Stimulated activated effector memory CD8-positive, alpha-beta T cell treated with anti-CD3 and anti-CD28 coated beads, Interleukin-12 subunit alpha, Interleukin-12 subunit beta, amount 100 ng/mL, for 72 hours (primary cell): ENCODE data around the gene LRRD1.
"Not testable (repeated sequence)": the region's sequence is repeated elsewhere in the genome, so short reads cannot be mapped to it uniquely, and the experiment has no call there.

Experiments used
- ATAC-seq: fragments of 150-1000 bp; cut with Tn5 transposase; 2 replicates; pipeline ENCODE4 v1.10.0; 2021
- DNase-seq, 2 donors: peaks; one replicate each; pipeline ENCODE4 v3.0.0; 2021 to 2022; ENCODE audit warnings: low spot score in 2 of 2
- H3K27ac Mint-ChIP-seq: one replicate; pipeline ENCODE4 v1.8.0; 2022; ENCODE audit warnings: mild to moderate bottlenecking, mixed read lengths
- H3K36me3 Mint-ChIP-seq: one replicate; pipeline ENCODE4 v1.8.0; 2022; ENCODE audit warnings: mild to moderate bottlenecking, mixed read lengths
- H3K4me1 Mint-ChIP-seq: one replicate; pipeline ENCODE4 v1.8.0; 2022; ENCODE audit warnings: mixed read lengths
- H3K4me3 Mint-ChIP-seq: one replicate; pipeline ENCODE4 v1.8.0; 2022; ENCODE audit warnings: mild to moderate bottlenecking, mixed read lengths
- H3K9me3 Mint-ChIP-seq: one replicate; pipeline ENCODE4 v1.8.0; 2022; ENCODE audit warnings: mixed read lengths

LRRD1 gene

GRCh38 chr7:92178928-92179924, at the start of gene LRRD1:
Gene LRRD1 (minus strand): TSS chr7:92179142. CDS start chr7:92165202, 13,940 bp downstream.
- Mint-ChIP-seq H3K9me3 (no peaks in the 10 kb centered on the region), H3K27ac (peak within 1 kb of the TSS; percentile 45), H3K4me1 (peaks cover 11% of the 10 kb centered on the region), H3K36me3 (no peaks in the 10 kb centered on the region), H3K4me3 (peak within 1 kb of the TSS; percentile 71)
- ATAC-seq: peak; percentile 100
- peak; percentile 97 to 98 for DNase-seq

DNA sequence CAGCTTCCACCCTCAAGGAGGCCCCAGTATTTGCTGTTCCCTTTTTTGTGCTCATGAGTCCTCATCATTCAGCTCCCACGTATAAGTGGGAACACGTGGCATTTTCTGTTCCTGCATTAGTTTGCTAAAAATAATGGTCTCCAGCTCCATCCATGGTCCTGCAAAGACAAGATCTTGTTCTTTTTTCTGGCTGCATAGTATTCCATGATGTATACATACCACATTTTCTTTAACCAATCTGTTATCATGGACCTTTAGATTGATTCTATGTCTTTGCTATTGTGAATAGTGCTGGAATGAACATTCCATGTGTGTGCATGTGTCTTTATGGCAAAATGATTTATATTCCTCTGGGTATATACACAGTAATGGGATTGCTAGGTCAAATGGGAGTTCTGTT, 49.8 kb upstream of the LRRD1 start:
- peaks cover 11% of the 10 kb centered on the region for H3K4me1 Mint-ChIP-seq
- peaks cover 95% of the 10 kb centered on the region for H3K36me3 Mint-ChIP-seq
- DNase-seq (no peak), ATAC-seq (no peak)
- H3K27ac Mint-ChIP-seq: no peak overlapping the region
- H3K9me3 Mint-ChIP-seq: no peaks in the 10 kb centered on the region
- no peak overlapping the region for H3K4me3 Mint-ChIP-seq

GRCh38 chr7:92228100-92228499, 49.2 kb upstream of the LRRD1 start:
- Mint-ChIP-seq H3K36me3 (peaks cover 95% of the 10 kb centered on the region), H3K4me3 (no peak overlapping the region), H3K9me3 (no peaks in the 10 kb centered on the region), H3K4me1 (peaks cover 11% of the 10 kb centered on the region), H3K27ac (peak overlapping the region; percentile 18)
- DNase-seq: no peak
- no peak for ATAC-seq

DNA sequence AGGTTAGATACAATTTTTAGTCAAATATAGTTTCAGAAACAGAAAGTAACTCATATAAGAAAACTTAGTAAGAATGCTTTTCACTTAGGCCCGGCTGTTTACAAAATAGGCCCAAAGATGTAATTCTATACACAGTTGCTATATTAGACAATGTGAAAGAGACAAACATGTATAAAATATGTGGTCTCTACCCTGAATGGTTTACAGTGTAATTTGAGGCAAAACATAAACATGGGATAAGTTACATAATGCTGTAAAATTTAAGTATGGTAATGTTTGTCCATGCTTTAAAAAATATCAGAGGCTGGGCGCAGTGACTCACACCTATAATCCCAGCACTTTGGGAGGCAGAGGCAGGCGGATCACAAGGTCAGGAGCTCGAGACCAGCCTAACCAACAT, 48.0 kb upstream of the LRRD1 start:
- DNase-seq (no peak), ATAC-seq (no peak)
- Mint-ChIP-seq H3K36me3 (peaks cover 95% of the 10 kb centered on the region), H3K27ac (peak overlapping the region; percentile 30), H3K4me1 (peaks cover 11% of the 10 kb centered on the region), H3K9me3 (no peaks in the 10 kb centered on the region), H3K4me3 (no peak overlapping the region)

GRCh38 chr7:92221766-92222165, 42.8 kb upstream of the LRRD1 start:
- Mint-ChIP-seq H3K4me1 (no peaks in the 10 kb centered on the region), H3K27ac (no peak overlapping the region), H3K4me3 (no peak overlapping the region), H3K36me3 (peaks cover 100% of the 10 kb centered on the region), H3K9me3 (no peaks in the 10 kb centered on the region)
- ATAC-seq: no peak
- no peak for DNase-seq

DNA sequence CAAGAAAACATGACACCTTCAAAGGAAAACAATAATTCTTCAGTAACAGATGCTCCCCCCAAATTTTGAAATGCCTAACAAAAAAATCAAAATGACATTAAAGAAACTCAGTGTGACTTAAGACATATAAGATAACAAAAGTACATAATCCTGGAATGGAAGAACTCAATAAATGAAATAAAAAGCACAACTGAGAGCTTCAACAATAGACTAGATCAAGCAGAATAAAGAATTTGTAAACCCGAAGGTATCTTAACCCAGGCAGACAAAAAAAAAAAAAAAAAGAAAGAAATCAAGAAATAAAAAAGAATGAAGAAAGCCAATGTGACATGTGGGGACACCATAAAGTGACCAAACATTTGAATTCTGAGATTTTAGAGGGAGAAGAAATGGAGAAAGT, 27.7 kb upstream of the LRRD1 start:
- ATAC-seq (no peak), DNase-seq (no peak)
- no peak overlapping the region for H3K4me3 Mint-ChIP-seq
- H3K9me3 Mint-ChIP-seq: peaks cover 9% of the 10 kb centered on the region
- peaks cover 24% of the 10 kb centered on the region for H3K4me1 Mint-ChIP-seq
- peaks cover 96% of the 10 kb centered on the region for H3K36me3 Mint-ChIP-seq
- H3K27ac Mint-ChIP-seq: no peak overlapping the region

DNA sequence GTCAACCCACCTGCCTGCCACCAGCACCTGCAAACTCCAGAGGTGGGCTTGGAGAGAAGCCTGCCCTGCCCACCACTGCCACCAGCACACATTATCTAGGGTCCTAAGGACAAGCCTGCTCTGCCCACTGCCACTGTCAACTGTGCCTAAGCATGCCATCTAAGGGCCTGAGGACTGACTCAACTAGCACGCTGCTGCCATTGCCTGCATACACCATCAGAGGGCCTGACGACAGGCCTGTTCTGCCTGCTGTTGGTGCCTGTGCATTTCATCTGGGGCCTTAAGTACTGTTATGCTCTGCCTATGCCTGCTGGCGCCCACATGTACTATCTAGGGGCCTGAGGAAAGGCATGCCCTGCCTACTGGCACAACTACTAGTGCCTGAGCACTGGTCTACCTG, 27.0 kb upstream of the LRRD1 start:
- ATAC-seq (no peak), DNase-seq (no peak)
- no peak overlapping the region for H3K4me3 Mint-ChIP-seq
- H3K36me3 Mint-ChIP-seq: peaks cover 96% of the 10 kb centered on the region
- H3K9me3 Mint-ChIP-seq: peaks cover 9% of the 10 kb centered on the region
- H3K4me1 Mint-ChIP-seq: peaks cover 24% of the 10 kb centered on the region
- no peak overlapping the region for H3K27ac Mint-ChIP-seq

GRCh38 chr7:92200791-92201190, 21.8 kb upstream of the LRRD1 start:
- Mint-ChIP-seq H3K4me1 (no peaks in the 10 kb centered on the region), H3K4me3 (no peak overlapping the region), H3K9me3 (no peaks in the 10 kb centered on the region), H3K36me3 (peaks cover 85% of the 10 kb centered on the region), H3K27ac (no peak overlapping the region)
- ATAC-seq (no peak), DNase-seq (no peak)

GRCh38 chr7:92192326-92192725, 13.4 kb upstream of the LRRD1 start:
- no peak for DNase-seq
- Mint-ChIP-seq H3K27ac (no peak overlapping the region), H3K4me1 (no peaks in the 10 kb centered on the region), H3K9me3 (peaks cover 17% of the 10 kb centered on the region), H3K4me3 (no peak overlapping the region), H3K36me3 (peaks cover 8% of the 10 kb centered on the region)
- no peak for ATAC-seq

DNA sequence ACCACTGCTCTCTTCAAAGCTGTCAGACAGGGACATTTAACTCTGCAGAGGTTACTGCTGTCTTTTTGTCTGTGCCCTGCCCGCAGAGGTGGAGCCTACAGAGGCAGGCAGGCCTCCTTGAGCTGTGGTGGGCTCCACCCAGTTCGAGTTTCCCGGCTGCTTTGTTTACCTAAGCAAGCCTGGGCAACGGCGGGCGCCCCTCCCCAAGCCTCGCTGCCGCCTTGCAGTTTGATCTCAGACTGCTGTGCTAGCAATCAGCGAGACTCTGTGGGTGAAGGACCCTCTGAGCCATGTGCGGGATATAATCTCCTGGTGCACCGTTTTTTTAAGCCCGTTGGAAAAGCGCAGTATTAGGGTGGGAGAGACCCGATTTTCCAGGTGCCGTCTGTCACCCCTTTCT, 10.3 kb upstream of the LRRD1 start:
- not testable (repeated sequence) for H3K4me1 Mint-ChIP-seq, H3K36me3 Mint-ChIP-seq, H3K4me3 Mint-ChIP-seq, H3K27ac Mint-ChIP-seq, DNase-seq, ATAC-seq
- peaks cover 17% of the 10 kb centered on the region for H3K9me3 Mint-ChIP-seq

DNA sequence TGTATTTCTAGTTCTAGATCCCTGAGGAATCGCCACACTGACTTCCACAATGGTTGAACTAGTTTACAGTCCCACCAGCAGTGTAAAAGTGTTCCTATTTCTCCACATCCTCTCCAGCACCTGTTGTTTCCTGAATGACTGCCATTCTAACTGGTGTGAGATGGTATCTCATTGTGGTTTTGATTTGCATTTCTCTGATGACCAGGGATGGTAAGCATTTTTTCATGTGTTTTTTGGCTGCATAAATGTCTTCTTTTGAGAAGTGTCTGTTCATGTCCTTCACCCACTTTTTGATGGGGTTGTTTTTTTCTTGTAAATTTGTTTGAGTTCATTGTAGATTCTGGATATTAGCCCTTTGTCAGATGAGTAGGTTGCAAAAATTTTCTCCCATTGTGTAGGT, 5.4 kb upstream of the LRRD1 start:
- not testable (repeated sequence) for DNase-seq, H3K27ac Mint-ChIP-seq, H3K4me1 Mint-ChIP-seq, H3K4me3 Mint-ChIP-seq, ATAC-seq, H3K36me3 Mint-ChIP-seq, H3K9me3 Mint-ChIP-seq

DNA sequence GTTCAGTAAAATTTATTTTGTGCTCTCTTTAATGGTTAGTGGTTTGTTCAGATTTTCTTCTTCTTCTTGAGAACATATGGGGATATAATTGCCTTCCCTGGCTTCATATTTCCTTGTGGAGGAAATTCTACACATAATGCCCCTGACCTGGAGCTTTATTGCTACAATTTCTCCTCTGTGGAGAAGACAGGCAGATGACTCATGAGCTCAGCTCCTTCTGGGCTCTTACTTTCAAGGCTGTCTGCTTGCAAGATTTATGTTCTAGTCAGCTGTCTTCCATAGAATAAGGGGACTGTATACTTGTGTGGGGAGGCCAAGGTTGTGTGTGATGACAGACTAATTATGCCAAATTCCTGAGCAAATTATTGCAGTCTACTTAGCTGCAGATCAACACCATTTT, 1.6 kb downstream of the LRRD1 start:
- Mint-ChIP-seq H3K27ac (no peak overlapping the region), H3K36me3 (no peaks in the 10 kb centered on the region), H3K4me1 (peaks cover 11% of the 10 kb centered on the region), H3K9me3 (no peaks in the 10 kb centered on the region), H3K4me3 (no peak overlapping the region)
- DNase-seq: no peak
- ATAC-seq: no peak

- not testable (repeated sequence) for H3K9me3 Mint-ChIP-seq, H3K4me3 Mint-ChIP-seq
Measured at GRCh38 chr7:92169529-92169928, 9.4 kb downstream of the LRRD1 start.

DNA sequence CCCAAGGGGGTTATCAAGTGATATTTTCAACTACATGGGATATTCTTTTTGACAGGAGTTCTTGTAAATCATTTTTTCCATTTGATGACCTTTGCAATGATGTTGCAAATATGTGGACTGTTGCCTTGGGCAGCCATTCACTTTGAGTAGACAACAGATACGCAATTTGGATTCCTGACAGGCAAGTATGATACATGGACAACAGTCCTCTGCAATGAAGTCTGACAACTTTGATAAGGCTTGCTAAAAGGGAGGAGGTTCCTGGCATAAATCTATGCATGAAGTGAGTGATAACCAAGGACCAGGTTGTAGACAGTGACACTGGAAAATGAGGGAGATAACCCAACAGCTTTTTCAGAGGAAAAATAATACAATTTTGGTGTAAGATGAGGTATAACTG, 17.7 kb downstream of the LRRD1 start:
- Mint-ChIP-seq H3K4me3 (no peak overlapping the region), H3K36me3 (no peaks in the 10 kb centered on the region), H3K27ac (no peak overlapping the region), H3K9me3 (no peaks in the 10 kb centered on the region), H3K4me1 (no peaks in the 10 kb centered on the region)
- DNase-seq (no peak), ATAC-seq (no peak)

More at GRCh38 chr7:92169529-92169928, 9.4 kb downstream of the LRRD1 start:
- not testable (repeated sequence) for H3K27ac Mint-ChIP-seq, H3K36me3 Mint-ChIP-seq, DNase-seq, H3K4me1 Mint-ChIP-seq, ATAC-seq

- DNase-seq (no peak), ATAC-seq (peak; percentile 46)
- H3K9me3 Mint-ChIP-seq: no peaks in the 10 kb centered on the region
- H3K4me1 Mint-ChIP-seq: no peaks in the 10 kb centered on the region
- no peaks in the 10 kb centered on the region for H3K36me3 Mint-ChIP-seq
- no peak overlapping the region for H3K27ac Mint-ChIP-seq
- H3K4me3 Mint-ChIP-seq: no peak overlapping the region
Measured at GRCh38 chr7:92158660-92159575, 20.0 kb downstream of the LRRD1 start.
